GM20431 (cell line): ENCODE data around the gene ARL5A.

Source experiments
- in situ Hi-C: fragments of 300-500 bp; cut with MseI, MboI; formaldehyde crosslinking; loops from one replicate; pipeline ENCODE4 v1.15.0; 2020; ENCODE audit warnings: low sequenced_read_pairs; ENCODE audit not compliant: unreplicated experiment

The ARL5A gene

GRCh38 chr2:151841047-151841424 lies 12.8 kb upstream of the ARL5A start:
- in situ Hi-C loops: no loop called here

- in situ Hi-C loops: no loop called here
Observed at GRCh38 chr2:151840216-151841046, 12.2 kb upstream of the ARL5A start.

- in situ Hi-C loops: no loop called here
Observed at GRCh38 chr2:151837926-151838325, 9.7 kb upstream of the ARL5A start.

DNA sequence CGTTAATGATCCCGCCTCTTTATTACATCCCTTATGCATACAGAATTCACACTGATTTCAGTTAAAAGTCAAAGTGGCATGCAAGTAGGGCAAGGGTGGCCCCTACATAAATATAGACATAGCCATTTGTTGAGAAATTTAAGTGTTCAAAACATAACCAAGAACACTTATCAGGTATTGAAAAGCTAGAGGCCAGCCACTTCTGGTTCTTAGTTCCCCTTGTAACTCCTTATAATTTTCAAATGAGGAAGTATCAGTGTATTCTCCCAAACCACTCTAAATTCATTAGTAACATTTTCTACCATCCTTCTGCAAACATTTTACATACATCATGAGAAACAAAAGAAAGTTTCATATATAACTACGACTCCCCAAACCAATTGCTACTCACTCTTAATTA lies 5.8 kb upstream of the ARL5A start:
- in situ Hi-C loops: no loop called here

- in situ Hi-C loops: no loop called here
Observed at GRCh38 chr2:151830961-151831360, 2.7 kb upstream of the ARL5A start.

DNA sequence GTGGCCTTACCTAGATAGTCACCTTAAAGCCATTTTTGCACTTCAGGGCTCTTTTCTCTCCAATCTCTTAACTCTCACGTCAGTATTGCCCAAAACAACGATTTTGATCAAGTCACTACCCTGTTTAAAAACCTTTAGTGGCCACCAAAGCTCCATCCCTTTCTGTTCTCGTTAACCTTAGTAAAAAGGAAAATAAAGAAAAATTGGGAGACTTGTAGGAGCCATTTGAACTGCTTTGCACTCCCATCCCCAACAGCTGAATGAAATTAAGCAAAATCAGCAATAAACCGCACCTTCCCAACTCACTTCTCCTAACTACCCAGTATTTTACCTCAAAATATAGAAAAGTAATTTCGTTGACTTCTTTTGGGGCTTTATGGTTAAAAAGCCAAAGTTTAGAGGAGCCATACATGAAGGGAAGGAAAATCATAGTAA lies 686 bp upstream of the ARL5A start:
- in situ Hi-C loops: no loop called here

DNA sequence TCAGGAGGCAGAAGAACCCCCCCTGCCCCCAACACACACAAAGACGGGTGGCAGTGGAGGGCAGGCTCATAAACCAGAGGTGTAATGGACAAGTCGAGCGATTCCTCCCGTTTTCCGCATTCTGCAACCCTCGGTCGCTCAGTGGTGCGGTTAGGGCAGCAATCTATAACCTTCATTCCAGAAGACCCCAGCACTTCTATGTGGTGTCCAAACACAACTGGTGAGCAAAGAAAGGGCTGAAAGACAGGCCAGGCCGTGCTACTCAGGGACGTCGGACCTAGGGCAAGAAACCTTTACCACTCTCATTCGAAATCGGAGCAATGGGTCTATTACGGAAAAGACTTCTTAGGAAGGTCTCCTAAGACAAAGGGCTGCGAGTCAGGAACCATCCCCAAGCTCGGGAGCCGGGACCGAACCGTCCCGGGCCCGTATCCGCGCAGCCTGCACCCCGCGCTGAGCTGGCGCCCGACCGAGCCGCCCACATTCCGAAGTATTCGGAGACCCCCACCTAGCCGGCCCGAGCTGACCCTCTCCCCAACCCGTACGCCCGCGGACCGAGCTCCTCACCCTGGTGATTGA lies 568 bp downstream of the ARL5A start:
- in situ Hi-C loops: no loop called here

DNA sequence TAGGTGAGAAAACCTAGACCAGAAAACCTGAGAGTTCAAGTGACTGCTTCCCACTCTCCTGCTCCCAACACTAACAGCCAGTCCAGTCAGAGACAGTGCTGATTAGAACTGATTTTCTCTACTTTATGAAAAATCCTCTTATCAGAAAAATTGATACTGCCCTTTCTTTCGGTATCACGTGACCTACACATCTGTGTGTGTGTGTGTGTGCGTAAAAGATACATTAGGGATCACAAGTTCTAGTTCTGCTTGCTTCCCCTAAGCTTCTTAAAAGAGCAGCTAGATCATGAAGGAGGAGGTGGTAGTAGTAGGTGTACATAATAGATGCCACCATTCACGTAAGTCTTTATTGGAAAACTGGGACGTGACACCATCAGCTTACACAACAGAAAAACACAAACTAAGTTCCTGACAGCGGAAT lies 1.5 kb downstream of the ARL5A start:
- in situ Hi-C loops: no loop called here

DNA sequence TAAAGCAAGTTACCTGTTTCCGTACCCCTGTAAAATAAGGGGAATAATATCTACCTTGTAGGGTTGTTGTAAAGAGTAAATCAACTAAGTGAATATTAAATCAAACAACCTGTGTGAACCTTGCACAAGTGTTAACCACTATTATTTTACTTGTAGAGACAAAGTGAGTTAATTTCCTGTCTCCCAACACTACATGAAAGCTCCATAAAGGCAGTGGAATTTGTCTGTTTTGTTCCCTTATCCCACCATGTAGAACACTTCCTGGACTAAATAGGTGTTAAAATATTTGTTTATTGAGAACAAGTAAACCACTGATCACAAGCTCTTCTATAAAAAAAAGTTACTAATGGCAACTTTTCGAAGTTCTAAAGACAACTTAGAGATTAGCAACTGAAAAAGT lies 3.3 kb downstream of the ARL5A start:
- in situ Hi-C loops: no loop called here

GRCh38 chr2:151823651-151824050 lies 4.6 kb downstream of the ARL5A start:
- in situ Hi-C loops: no loop called here

DNA sequence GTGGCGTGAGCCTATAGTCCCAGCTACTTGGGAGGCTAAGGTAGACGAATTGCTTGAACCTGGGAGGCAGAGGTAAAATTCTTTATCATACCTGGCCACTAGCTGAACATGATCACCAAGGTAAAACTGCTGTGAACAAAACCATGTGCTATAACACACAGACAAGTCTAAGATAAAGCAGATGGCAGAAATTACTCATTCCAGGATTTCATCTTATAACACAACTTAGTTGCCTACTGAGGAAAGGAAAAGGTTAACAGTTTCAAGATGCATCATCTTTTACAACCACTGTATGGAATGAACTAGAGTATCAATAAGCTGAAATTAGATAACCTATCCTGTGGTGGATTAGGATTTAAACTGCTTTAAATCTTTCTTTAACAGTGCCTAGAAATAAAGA lies 8.3 kb downstream of the ARL5A start:
- in situ Hi-C loops: no loop called here

DNA sequence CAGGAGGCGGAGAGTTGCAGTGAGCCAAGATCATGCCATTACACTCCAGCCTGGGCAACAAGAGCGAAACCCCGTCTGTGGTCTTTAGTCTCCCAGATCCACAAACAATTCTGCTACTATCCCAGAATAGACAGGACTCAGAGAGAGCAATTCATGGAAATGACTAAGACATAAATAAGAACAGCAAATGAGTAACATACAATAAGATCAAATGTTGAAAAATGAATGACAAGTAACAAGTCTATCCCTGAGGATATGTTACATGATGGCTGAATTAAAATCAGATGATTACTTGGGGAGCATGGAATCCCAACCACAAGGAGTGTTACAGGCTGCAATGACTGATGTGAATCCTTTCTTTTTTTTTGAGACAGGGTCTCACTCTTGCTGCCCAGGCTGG lies 10.3 kb downstream of the ARL5A start:
- in situ Hi-C loops: no loop called here

DNA sequence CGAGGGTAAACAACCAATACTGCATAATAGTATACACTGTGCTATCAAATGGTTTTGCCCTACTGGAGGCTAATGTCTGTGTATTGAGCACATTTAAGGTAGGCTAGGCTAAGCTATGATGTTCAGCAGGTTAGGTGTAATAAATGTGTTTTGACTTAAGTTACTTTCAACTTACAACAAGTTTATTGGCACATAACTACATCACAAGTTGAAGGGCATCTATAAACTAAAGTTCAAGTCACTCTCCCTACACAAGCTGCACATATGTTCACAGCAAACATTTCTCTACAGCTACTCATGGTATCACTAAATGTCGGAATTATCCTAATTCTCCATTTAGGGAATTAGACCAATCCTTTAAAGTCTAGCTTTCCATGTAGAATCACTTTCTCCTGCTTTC lies 11.4 kb downstream of the ARL5A start:
- in situ Hi-C loops: no loop called here

- in situ Hi-C loops: no loop called here
Observed at GRCh38 chr2:151815821-151816489, 12.3 kb downstream of the ARL5A start.

- in situ Hi-C loops: no loop called here
Observed at GRCh38 chr2:151810489-151810888, 17.7 kb downstream of the ARL5A start.

DNA sequence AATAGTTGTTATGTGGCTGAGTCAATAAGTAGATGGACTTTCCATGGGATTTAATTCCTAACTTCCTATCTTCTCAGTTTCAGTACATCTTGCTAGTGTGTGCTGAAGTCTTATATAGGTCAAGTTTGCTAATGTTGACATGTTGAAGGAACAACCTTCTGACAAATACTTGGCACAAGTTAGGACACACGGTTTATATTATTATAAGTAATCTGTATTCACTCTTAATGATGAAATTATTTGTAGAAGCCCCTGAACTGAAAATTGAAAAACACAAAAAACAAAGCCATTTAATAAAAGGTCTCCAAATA lies 19.2 kb downstream of the ARL5A start:
- in situ Hi-C loops: no loop called here

GRCh38 chr2:151808258-151809072 lies 19.8 kb downstream of the ARL5A start:
- in situ Hi-C loops: no loop called here

DNA sequence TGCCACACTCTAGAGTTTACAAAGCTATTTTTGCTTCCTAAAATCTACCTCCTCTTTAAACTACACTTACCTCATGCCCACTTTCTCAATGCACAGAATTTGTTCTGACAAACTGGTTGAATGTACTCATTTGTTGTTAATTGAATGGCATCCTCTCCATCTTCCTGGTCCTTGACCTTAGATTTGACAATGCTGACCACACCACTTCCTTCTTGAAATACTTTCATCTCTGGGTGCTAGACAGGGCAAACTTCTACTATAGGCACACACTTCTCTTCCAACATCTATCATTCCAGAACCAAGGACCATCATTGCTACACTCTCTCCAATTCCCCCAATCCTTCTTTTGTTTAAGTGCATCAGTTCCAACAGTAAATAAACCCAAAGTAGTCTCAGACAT lies 22.3 kb downstream of the ARL5A start:
- in situ Hi-C loops: no loop called here

DNA sequence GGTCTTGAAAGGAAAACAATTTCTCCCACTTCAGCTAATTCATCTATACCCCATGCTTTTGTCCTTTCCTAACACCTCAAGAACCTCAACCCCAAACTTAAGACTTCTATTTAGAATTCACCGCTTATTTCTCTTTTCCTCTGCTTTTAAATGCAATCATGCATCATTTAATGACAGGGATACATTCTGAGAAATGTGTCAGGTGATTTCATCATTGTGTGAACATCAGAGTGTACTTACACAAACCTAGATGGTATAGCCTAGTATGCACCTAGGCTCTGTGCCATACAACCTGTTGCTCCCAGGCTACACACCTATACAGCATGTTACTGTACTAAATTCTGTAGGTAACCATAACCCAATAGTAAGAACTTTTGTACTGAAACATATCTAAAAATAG lies 22.9 kb downstream of the ARL5A start:
- in situ Hi-C loops: no loop called here

DNA sequence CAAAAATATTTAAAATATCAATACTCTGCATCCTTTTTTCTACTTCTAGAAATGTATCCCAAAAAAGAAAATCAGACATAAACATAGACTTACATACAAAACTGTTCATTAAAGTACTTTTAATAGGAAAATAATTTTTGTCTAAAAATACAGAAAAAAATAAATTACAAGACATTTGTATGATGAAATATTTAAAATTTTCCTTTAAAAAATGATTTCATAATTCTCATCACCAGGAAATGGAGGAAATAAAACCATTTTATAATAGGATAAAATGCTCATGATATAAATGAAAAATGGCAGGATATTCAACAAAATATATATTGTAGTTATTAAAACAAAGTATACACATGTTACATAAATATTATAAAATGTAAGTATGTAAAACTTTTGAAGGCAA lies 24.4 kb downstream of the ARL5A start:
- in situ Hi-C loops: no loop called here

DNA sequence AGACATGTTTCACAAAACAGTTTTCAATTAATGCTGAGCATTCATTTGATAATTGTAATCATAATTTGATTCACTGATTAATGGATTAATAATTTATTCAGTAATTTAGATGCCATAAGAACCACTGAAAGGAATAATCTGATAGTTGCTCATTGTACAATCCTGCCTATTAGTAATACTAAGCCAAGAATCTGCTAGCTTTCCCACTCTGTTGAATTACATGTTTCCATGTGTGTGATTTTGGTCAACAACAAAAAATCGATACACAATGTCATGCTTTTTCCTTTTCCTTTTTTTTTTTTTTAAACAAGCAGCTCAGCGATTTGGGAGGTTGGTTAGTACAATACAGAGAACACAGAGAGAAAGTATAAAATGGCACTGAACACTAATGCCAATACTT lies 25.9 kb downstream of the ARL5A start:
- in situ Hi-C loops: no loop called here
